ENCODE measurements around the gene GPR52.

GRCh38 chr1:174417921-174418320 is 29.8 kb upstream of the GPR52 start:
- TF ChIP-seq CTCF (IDR thresholded peaks at IDR 0.05) (no peak), POLR2A (IDR thresholded peaks at IDR 0.05) (no peak), EP300 (IDR thresholded peaks at IDR 0.05) (no peak)

All from ovary (tissue), 3 donors.